Tibial artery (tissue), 4 donors: ENCODE results near the gene KDM2B.

Experiments
- DNase-seq, 2 donors: peaks; one replicate each; pipeline ENCODE4 v3.0.0-alpha.2; 2019
- H3K27ac ChIP-seq, 2 donors: fragments of 200-600 bp; sonication (generic) in 1 of 2; 1 replicate in 1 of 2; 2 replicates in 1 of 2; pipeline ENCODE4 v1.5.1; 2018 to 2019; ENCODE audit warnings: mild to moderate bottlenecking in 1 of 2
- H3K27me3 ChIP-seq, 2 donors: fragments of 200-600 bp; sonication (generic) in 1 of 2; one replicate each; pipeline versions ENCODE4 v1.5.1 to v1.6.0; 2016 to 2019
- H3K36me3 ChIP-seq, 3 donors: fragments of 200-600 bp; sonication (generic) in 2 of 3; one replicate each; pipeline ENCODE4 v1.5.1; 2016 to 2019; ENCODE audit warnings: mild to moderate bottlenecking in 2 of 3
- H3K4me1 ChIP-seq, 4 donors: fragments of 200-600 bp; sonication (generic) in 2 of 4; 1 replicate in 3 of 4; 2 replicates in 1 of 4; pipeline ENCODE4 v1.5.1; 2016 to 2019
- H3K4me3 ChIP-seq, 2 donors: fragments of 200-600 bp; sonication (generic) in 1 of 2; 1 replicate in 1 of 2; 2 replicates in 1 of 2; pipeline ENCODE4 v1.5.1; 2018 to 2019; ENCODE audit warnings: mild to moderate bottlenecking in 2 of 2
- H3K9me3 ChIP-seq, 3 donors: fragments of 200-600 bp; sonication (generic) in 1 of 3; one replicate each; pipeline ENCODE4 v1.5.1; 2016 to 2019
- intact Hi-C: fragments of 100-400 bp; cut with DNase I; formaldehyde crosslinking; loops from one replicate; pipeline ENCODE4 v1.15.0; 2023; ENCODE audit warnings: low total_unique reads
- TF ChIP-seq, protein P1 (sequence below), 2 experiments: fragments of 200-600 bp in 1 of 2; fragments of 450-650 bp in 1 of 2; IDR thresholded peaks; one replicate each; pipeline ENCODE4 v1.5.1; 2017 to 2019; ENCODE audit warnings: antibody characterized with exemption in 2 of 2, mild to moderate bottlenecking in 1 of 2, moderate library complexity in 1 of 2

The KDM2B gene

DNA sequence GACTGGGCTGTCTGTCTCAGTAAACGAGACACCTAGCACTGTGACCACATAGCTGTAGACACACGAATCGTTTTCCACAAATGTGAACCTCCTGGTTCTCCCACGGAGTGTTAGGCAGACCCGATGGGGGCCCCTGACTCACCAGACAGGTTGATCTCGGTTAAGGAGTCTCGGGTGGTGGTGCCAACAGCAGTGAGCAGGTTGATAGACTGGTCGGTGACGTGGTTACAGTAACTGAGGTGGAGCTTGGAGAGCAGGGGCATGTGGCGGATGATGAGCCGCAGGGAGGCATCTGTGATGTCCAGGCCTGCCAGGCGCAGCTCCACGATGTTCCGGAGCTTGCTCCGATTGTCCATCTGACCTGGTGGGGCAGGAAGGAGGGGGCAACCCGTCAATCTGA, 141.1 kb downstream of the KDM2B start:
- H3K9me3 ChIP-seq: no peaks in the 10 kb centered on the region
- no peak overlapping the region for H3K4me3 ChIP-seq
- H3K36me3 ChIP-seq: peaks cover 9 to 73% (median 46%) of the 10 kb centered on the region in 3 donors
- TF ChIP-seq, protein P1, sequence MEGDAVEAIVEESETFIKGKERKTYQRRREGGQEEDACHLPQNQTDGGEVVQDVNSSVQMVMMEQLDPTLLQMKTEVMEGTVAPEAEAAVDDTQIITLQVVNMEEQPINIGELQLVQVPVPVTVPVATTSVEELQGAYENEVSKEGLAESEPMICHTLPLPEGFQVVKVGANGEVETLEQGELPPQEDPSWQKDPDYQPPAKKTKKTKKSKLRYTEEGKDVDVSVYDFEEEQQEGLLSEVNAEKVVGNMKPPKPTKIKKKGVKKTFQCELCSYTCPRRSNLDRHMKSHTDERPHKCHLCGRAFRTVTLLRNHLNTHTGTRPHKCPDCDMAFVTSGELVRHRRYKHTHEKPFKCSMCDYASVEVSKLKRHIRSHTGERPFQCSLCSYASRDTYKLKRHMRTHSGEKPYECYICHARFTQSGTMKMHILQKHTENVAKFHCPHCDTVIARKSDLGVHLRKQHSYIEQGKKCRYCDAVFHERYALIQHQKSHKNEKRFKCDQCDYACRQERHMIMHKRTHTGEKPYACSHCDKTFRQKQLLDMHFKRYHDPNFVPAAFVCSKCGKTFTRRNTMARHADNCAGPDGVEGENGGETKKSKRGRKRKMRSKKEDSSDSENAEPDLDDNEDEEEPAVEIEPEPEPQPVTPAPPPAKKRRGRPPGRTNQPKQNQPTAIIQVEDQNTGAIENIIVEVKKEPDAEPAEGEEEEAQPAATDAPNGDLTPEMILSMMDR (IDR thresholded peaks at IDR 0.05): no peak
- H3K4me1 ChIP-seq: peaks cover 0 to 8% (median 3%) of the 10 kb centered on the region in 4 donors
- intact Hi-C loops: loop anchor here (5.0 kb wide), 1 partner anchor 102 kb away; no protein-coding TSS in a partner anchor
- DNase-seq: no peak
- H3K27ac ChIP-seq: no peak overlapping the region
- H3K27me3 ChIP-seq: no peaks in the 10 kb centered on the region

DNA sequence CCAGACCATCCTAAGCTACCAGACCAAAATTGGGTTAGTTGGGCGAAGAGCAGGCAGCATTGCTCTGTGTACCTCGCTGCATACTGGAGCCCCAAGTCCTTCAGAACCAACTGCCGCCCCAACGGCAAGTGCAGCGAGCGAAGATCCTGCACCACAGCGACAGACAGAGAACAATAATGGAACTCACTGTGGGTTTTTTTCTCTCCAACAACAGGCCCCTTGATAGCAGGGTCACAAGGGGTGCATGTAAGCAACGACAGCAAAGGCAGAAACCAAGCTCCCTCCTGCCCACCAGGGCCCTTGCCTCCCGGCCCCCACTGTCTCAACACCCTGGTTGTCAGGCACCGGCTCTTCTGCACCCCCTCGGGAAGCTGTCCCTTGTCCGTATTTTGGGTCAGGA, 141.9 kb downstream of the KDM2B start:
- peaks cover 0 to 8% (median 3%) of the 10 kb centered on the region in 4 donors for H3K4me1 ChIP-seq
- H3K36me3 ChIP-seq: peaks cover 12 to 69% (median 49%) of the 10 kb centered on the region in 3 donors
- H3K4me3 ChIP-seq: no peak overlapping the region
- intact Hi-C loops: no loop called here
- DNase-seq: no peak
- H3K9me3 ChIP-seq: no peaks in the 10 kb centered on the region
- TF ChIP-seq, protein P1 (IDR thresholded peaks at IDR 0.05): no peak
- H3K27ac ChIP-seq: no peak overlapping the region
- no peaks in the 10 kb centered on the region for H3K27me3 ChIP-seq

DNA sequence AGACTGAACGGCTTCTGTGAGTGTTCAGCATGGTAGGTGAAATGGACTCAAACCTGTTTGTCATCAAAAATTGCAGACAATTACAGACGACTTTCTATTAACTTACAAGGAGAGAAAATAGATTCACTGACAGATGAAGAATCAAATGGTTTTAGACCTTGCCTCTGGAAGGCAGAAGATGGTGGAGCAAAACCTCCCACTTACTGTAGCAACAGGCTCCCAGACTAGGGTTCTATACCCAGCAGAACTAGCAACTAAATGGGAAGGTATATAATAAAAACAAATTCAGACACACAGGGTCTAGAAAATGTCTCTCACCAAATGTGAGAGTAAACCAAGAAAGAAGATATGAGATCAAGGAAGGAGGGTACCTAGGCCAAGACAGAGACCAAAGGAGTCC, 144.1 kb downstream of the KDM2B start:
- Histone ChIP-seq H3K9me3 (no peaks in the 10 kb centered on the region), H3K4me3 (no peak overlapping the region), H3K27ac (no peak overlapping the region), H3K27me3 (no peaks in the 10 kb centered on the region), H3K4me1 (no peaks in the 10 kb centered on the region), H3K36me3 (peaks cover 21 to 66% (median 55%) of the 10 kb centered on the region in 3 donors)
- TF ChIP-seq, protein P1 (IDR thresholded peaks at IDR 0.05): no peak
- no peak for DNase-seq
- intact Hi-C loops: no loop called here

DNA sequence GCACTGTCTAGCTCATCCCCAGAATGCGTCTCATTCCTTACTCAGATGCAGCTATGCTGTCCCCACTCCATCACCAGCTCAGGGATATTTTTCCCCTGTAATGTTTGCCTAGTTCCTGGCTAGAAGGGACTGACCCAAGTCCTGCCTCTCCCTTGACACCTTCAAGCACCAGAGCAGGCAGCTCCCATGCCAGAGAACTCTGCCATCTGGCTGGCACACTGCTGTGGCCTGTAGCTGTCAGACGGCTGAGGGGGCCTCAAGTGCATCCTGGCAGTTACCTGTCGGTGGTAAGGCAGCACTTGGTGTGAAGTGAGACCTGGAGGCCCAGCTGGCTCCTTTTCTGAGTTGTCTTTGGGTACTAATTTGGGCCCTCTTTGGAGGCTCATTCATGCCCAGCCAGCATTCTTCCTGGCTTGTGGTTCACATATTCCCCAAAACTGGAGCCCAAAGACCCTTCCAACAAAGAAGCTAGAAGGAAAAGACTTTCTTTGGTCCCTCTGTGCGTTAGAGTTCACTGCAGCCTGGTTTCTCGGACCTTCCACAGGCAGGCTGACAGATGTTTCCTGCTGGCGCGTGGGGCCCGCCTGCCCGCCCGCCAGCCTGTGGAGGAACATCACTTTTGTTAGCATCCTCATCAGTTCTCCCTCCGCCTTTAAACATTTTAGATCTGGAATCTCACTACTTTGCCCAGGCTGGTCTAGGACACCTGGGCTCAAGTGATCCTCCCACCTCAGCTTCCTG, 147.9 kb downstream of the KDM2B start:
- peaks cover 56 to 66% (median 64%) of the 10 kb centered on the region in 3 donors for H3K36me3 ChIP-seq
- no peaks in the 10 kb centered on the region for H3K4me1 ChIP-seq
- H3K4me3 ChIP-seq: no peak overlapping the region
- no peaks in the 10 kb centered on the region for H3K27me3 ChIP-seq
- TF ChIP-seq, protein P1 (IDR thresholded peaks at IDR 0.05): no peak
- no peak for DNase-seq
- no peaks in the 10 kb centered on the region for H3K9me3 ChIP-seq
- intact Hi-C loops: no loop called here
- no peak overlapping the region for H3K27ac ChIP-seq

DNA sequence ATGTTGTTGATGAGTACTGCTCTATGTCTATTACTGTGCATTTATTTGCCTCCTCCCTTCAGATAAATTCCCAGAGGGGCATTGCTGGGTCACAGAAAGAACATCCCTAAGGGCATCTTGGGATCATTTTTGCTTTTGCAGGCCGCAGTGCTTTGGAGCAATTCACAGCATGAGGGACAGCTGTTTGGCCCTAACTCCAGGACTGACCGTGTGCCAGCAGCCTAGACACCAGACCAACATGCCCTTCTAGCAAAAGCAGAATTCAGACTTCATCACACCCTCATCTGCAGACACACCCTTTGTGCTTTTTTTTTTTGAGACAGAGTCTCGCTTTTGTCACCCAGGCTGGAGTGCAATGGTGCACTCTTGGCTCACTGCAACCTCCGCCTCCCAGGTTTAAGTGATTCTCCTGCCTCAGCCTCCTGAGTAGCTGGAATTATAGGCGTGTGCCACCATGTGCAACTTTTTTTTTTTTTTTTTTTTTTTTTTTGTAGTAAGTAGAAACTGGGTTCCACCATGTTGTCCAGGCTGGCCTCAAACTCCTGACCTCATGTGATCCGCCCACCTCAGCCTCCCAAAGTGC, 149.9 kb downstream of the KDM2B start:
- H3K9me3 ChIP-seq: no peaks in the 10 kb centered on the region
- intact Hi-C loops: no loop called here
- TF ChIP-seq, protein P1 (IDR thresholded peaks at IDR 0.05): no peak
- no peaks in the 10 kb centered on the region for H3K27me3 ChIP-seq
- H3K27ac ChIP-seq: no peak overlapping the region
- H3K36me3 ChIP-seq: peaks cover 68 to 79% (median 79%) of the 10 kb centered on the region in 3 donors
- no peaks in the 10 kb centered on the region for H3K4me1 ChIP-seq
- DNase-seq: no peak
- H3K4me3 ChIP-seq: no peak overlapping the region
